Measurements from ENCODE around the gene NPFFR1.

NPFFR1 gene

DNA sequence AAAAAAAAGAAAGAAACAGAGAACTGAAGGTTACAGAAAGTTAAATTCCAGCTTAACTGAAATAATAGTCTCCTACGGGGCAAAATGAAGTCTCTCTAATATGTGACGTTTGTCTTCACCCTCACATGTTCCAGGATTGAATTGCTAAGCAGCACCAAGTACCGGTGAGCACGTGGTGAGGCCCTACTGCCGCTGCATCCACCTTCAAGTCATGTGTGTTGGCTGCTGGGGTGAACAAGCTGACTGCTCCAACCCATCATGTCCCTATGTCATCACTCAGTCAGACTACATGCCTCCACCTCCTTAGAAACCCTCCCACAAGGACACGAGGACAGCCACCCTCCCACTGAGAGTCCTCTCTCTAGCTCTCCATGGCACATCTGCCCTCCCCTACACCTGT, 35.4 kb upstream of the NPFFR1 start:
- no peak overlapping the region for H3K23ac ChIP-seq (ENCODE audit: low read depth, low read length, poor library complexity)
- no peak overlapping the region for H3K18ac ChIP-seq (ENCODE audit: low read length)
- H2BK12ac ChIP-seq (ENCODE audit: low read length) = no peak overlapping the region
- WGBS, 2 donors (ENCODE audit: extremely low coverage in 2 of 2, insufficient read length in 2 of 2, insufficient replicate concordance in 1 of 2) = no CpG with 5 or more reads among the region's 6 CpGs
- peaks cover 1 to 7% of the 10 kb centered on the region in 2 donors for H3K4me1 ChIP-seq (ENCODE audit: control insufficient read depth in 2 of 2, insufficient read depth in 1 of 2, low read depth in 1 of 2, low read length in 2 of 2)
- no peak overlapping the region for H2AFZ ChIP-seq (ENCODE audit: low read length)
- no peak overlapping the region for H3K27ac ChIP-seq (replicated peaks; ENCODE audit: low read length)
- H4K91ac ChIP-seq (ENCODE audit: low read depth, low read length, poor library complexity) = no peak overlapping the region
- H3K9ac ChIP-seq (ENCODE audit: low read depth, low read length, poor library complexity) = no peak overlapping the region
- no peak overlapping the region for H2BK15ac ChIP-seq (ENCODE audit: low read length)
- H2BK120ac ChIP-seq (ENCODE audit: low read depth, low read length) = no peak overlapping the region
- H3K14ac ChIP-seq (ENCODE audit: low read length) = no peak overlapping the region
- H3K4me2 ChIP-seq (ENCODE audit: insufficient read depth, low read length, poor library complexity, severe bottlenecking) = no peak overlapping the region
- no peak overlapping the region for H4K8ac ChIP-seq (ENCODE audit: low read depth, low read length)
- H3K9me3 ChIP-seq (replicated peaks in 1 of 2; ENCODE audit: control insufficient read depth in 2 of 2, insufficient read depth in 1 of 2, low read depth in 1 of 2, low read length in 2 of 2) = no peaks in the 10 kb centered on the region
- no peak overlapping the region for H2AK5ac ChIP-seq (ENCODE audit: low read depth, low read length)
- peaks cover 0 to 10% of the 10 kb centered on the region in 2 donors for H3K36me3 ChIP-seq (replicated peaks in 1 of 2; ENCODE audit: control insufficient read depth in 2 of 2, insufficient read depth in 2 of 2, low read length in 2 of 2)
- H3K4me3 ChIP-seq (ENCODE audit: low read length in 2 of 2) = no peak overlapping the region
- no peak overlapping the region for H2BK5ac ChIP-seq (ENCODE audit: low read length)
- no peak for DNase-seq (ENCODE audit: low spot score)
- no peaks in the 10 kb centered on the region for H3K79me1 ChIP-seq (ENCODE audit: low read depth, low read length)
- H3K27me3 ChIP-seq (ENCODE audit: control insufficient read depth in 3 of 3, insufficient read depth in 3 of 3, low read depth in 1 of 3, low read length in 3 of 3) = no peaks in the 10 kb centered on the region
- H3K4ac ChIP-seq (ENCODE audit: low read length) = no peak overlapping the region

DNA sequence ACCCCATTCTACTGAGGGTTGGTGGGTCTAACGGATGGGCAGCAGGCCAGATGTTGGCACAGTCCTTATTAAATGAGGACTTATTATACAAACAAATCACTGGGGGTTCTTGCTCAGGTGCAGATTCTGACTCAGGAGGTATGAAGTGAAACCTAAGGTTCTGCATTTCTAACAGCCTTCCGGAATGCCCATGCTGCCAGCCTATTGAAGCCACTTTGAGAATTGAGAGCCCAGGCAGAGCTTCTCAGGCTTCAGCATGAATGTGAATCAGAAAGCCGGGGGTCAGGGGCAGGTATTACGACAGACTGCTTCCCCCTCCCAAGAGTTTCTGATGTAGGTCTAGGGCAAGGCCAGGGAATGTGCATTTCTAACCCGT, 34.1 kb upstream of the NPFFR1 start:
- Histone ChIP-seq H4K91ac (ENCODE audit: low read depth, low read length, poor library complexity) (no peak overlapping the region), H3K79me1 (ENCODE audit: low read depth, low read length) (no peaks in the 10 kb centered on the region), H3K14ac (ENCODE audit: low read length) (no peak overlapping the region), H3K4me1 (ENCODE audit: control insufficient read depth in 2 of 2, insufficient read depth in 1 of 2, low read depth in 1 of 2, low read length in 2 of 2) (peaks cover 0 to 2% of the 10 kb centered on the region in 2 donors), H3K27me3 (ENCODE audit: control insufficient read depth in 3 of 3, insufficient read depth in 3 of 3, low read depth in 1 of 3, low read length in 3 of 3) (no peaks in the 10 kb centered on the region), H3K27ac (replicated peaks; ENCODE audit: low read length) (no peak overlapping the region), H3K36me3 (replicated peaks in 1 of 2; ENCODE audit: control insufficient read depth in 2 of 2, insufficient read depth in 2 of 2, low read length in 2 of 2) (peaks cover 0 to 7% of the 10 kb centered on the region in 2 donors), H4K8ac (ENCODE audit: low read depth, low read length) (no peak overlapping the region), H2BK5ac (ENCODE audit: low read length) (no peak overlapping the region), H3K23ac (ENCODE audit: low read depth, low read length, poor library complexity) (no peak overlapping the region), H2AFZ (ENCODE audit: low read length) (no peak overlapping the region), H2BK12ac (ENCODE audit: low read length) (no peak overlapping the region), H3K9ac (ENCODE audit: low read depth, low read length, poor library complexity) (no peak overlapping the region), H2BK15ac (ENCODE audit: low read length) (no peak overlapping the region), H3K18ac (ENCODE audit: low read length) (no peak overlapping the region), H3K4me3 (ENCODE audit: low read length in 2 of 2) (no peak overlapping the region), H3K4me2 (ENCODE audit: insufficient read depth, low read length, poor library complexity, severe bottlenecking) (no peak overlapping the region), H3K4ac (ENCODE audit: low read length) (no peak overlapping the region), H2BK120ac (ENCODE audit: low read depth, low read length) (no peak overlapping the region), H2AK5ac (ENCODE audit: low read depth, low read length) (no peak overlapping the region), H3K9me3 (replicated peaks in 1 of 2; ENCODE audit: control insufficient read depth in 2 of 2, insufficient read depth in 1 of 2, low read depth in 1 of 2, low read length in 2 of 2) (no peaks in the 10 kb centered on the region)
- DNase-seq (ENCODE audit: low spot score) = no peak
- no CpG with 5 or more reads among the region's 5 CpGs for WGBS, 2 donors (ENCODE audit: extremely low coverage in 2 of 2, insufficient read length in 2 of 2, insufficient replicate concordance in 1 of 2)

GRCh38 chr10:70317272-70317942, 33.6 kb upstream of the NPFFR1 start:
- peak overlapping the region; percentile 29 for H3K18ac ChIP-seq (ENCODE audit: low read length)
- DNase-seq (ENCODE audit: low spot score) = no peak
- no peaks in the 10 kb centered on the region for H3K27me3 ChIP-seq (ENCODE audit: control insufficient read depth in 3 of 3, insufficient read depth in 3 of 3, low read depth in 1 of 3, low read length in 3 of 3)
- no peak overlapping the region for H2BK15ac ChIP-seq (ENCODE audit: low read length)
- no peak overlapping the region for H2BK5ac ChIP-seq (ENCODE audit: low read length)
- H4K8ac ChIP-seq (ENCODE audit: low read depth, low read length) = no peak overlapping the region
- no peaks in the 10 kb centered on the region for H3K9me3 ChIP-seq (replicated peaks in 1 of 2; ENCODE audit: control insufficient read depth in 2 of 2, insufficient read depth in 1 of 2, low read depth in 1 of 2, low read length in 2 of 2)
- WGBS, 2 donors (ENCODE audit: extremely low coverage in 2 of 2, insufficient read length in 2 of 2, insufficient replicate concordance in 1 of 2) = no CpG with 5 or more reads among the region's 5 CpGs
- H3K14ac ChIP-seq (ENCODE audit: low read length) = no peak overlapping the region
- no peak overlapping the region for H2AK5ac ChIP-seq (ENCODE audit: low read depth, low read length)
- no peak overlapping the region for H3K4me2 ChIP-seq (ENCODE audit: insufficient read depth, low read length, poor library complexity, severe bottlenecking)
- no peak overlapping the region for H3K27ac ChIP-seq (replicated peaks; ENCODE audit: low read length)
- H3K23ac ChIP-seq (ENCODE audit: low read depth, low read length, poor library complexity) = no peak overlapping the region
- H2AFZ ChIP-seq (ENCODE audit: low read length) = no peak overlapping the region
- no peak overlapping the region for H3K9ac ChIP-seq (ENCODE audit: low read depth, low read length, poor library complexity)
- H2BK120ac ChIP-seq (ENCODE audit: low read depth, low read length) = no peak overlapping the region
- peaks cover 0 to 2% of the 10 kb centered on the region in 2 donors for H3K4me1 ChIP-seq (ENCODE audit: control insufficient read depth in 2 of 2, insufficient read depth in 1 of 2, low read depth in 1 of 2, low read length in 2 of 2)
- H3K79me1 ChIP-seq (ENCODE audit: low read depth, low read length) = no peaks in the 10 kb centered on the region
- no peak overlapping the region for H4K91ac ChIP-seq (ENCODE audit: low read depth, low read length, poor library complexity)
- peaks cover 0 to 7% of the 10 kb centered on the region in 2 donors for H3K36me3 ChIP-seq (replicated peaks in 1 of 2; ENCODE audit: control insufficient read depth in 2 of 2, insufficient read depth in 2 of 2, low read length in 2 of 2)
- no peak overlapping the region for H3K4ac ChIP-seq (ENCODE audit: low read length)
- no peak overlapping the region for H3K4me3 ChIP-seq (ENCODE audit: low read length in 2 of 2)
- no peak overlapping the region for H2BK12ac ChIP-seq (ENCODE audit: low read length)

DNA sequence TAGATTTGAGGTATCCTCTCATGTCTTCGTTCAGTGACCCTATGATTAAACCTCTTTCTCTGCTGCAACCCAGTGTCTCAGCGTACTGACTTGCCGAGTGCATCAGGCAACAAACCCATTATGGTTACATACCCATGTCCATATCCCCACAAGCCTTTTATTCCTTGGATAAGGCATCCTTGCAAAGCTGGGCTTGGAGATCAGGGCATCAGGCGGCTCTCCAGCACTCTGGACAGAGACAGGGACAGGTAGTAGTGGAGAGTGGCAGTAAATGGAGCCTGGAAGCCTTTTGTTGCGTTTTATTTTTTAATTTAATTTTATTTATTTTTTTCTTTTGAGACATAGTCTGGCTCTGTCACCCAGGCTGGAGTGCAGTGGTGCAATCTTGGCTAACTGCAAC, 32.0 kb upstream of the NPFFR1 start:
- no peak overlapping the region for H2BK15ac ChIP-seq (ENCODE audit: low read length)
- no CpG with 5 or more reads among the region's 5 CpGs for WGBS, 2 donors (ENCODE audit: extremely low coverage in 2 of 2, insufficient read length in 2 of 2, insufficient replicate concordance in 1 of 2)
- H2BK120ac ChIP-seq (ENCODE audit: low read depth, low read length) = no peak overlapping the region
- H4K8ac ChIP-seq (ENCODE audit: low read depth, low read length) = no peak overlapping the region
- H3K14ac ChIP-seq (ENCODE audit: low read length) = no peak overlapping the region
- peaks cover 0 to 5% of the 10 kb centered on the region in 2 donors for H3K36me3 ChIP-seq (replicated peaks in 1 of 2; ENCODE audit: control insufficient read depth in 2 of 2, insufficient read depth in 2 of 2, low read length in 2 of 2)
- H4K91ac ChIP-seq (ENCODE audit: low read depth, low read length, poor library complexity) = no peak overlapping the region
- no peak overlapping the region for H2BK5ac ChIP-seq (ENCODE audit: low read length)
- H3K27ac ChIP-seq (replicated peaks; ENCODE audit: low read length) = no peak overlapping the region
- H3K9me3 ChIP-seq (replicated peaks in 1 of 2; ENCODE audit: control insufficient read depth in 2 of 2, insufficient read depth in 1 of 2, low read depth in 1 of 2, low read length in 2 of 2) = no peaks in the 10 kb centered on the region
- H3K4ac ChIP-seq (ENCODE audit: low read length) = no peak overlapping the region
- H2AFZ ChIP-seq (ENCODE audit: low read length) = no peak overlapping the region
- no peak overlapping the region for H2AK5ac ChIP-seq (ENCODE audit: low read depth, low read length)
- no peaks in the 10 kb centered on the region for H3K27me3 ChIP-seq (ENCODE audit: control insufficient read depth in 3 of 3, insufficient read depth in 3 of 3, low read depth in 1 of 3, low read length in 3 of 3)
- H3K79me1 ChIP-seq (ENCODE audit: low read depth, low read length) = no peaks in the 10 kb centered on the region
- H3K23ac ChIP-seq (ENCODE audit: low read depth, low read length, poor library complexity) = no peak overlapping the region
- no peak overlapping the region for H3K9ac ChIP-seq (ENCODE audit: low read depth, low read length, poor library complexity)
- no peak overlapping the region for H2BK12ac ChIP-seq (ENCODE audit: low read length)
- no peak overlapping the region for H3K4me3 ChIP-seq (ENCODE audit: low read length in 2 of 2)
- H3K4me1 ChIP-seq (ENCODE audit: control insufficient read depth in 2 of 2, insufficient read depth in 1 of 2, low read depth in 1 of 2, low read length in 2 of 2) = no peaks in the 10 kb centered on the region
- H3K4me2 ChIP-seq (ENCODE audit: insufficient read depth, low read length, poor library complexity, severe bottlenecking) = no peak overlapping the region
- no peak for DNase-seq (ENCODE audit: low spot score)
- H3K18ac ChIP-seq (ENCODE audit: low read length) = no peak overlapping the region

Data from neuronal stem cell (in vitro differentiated cells).